Endothelial cell (in vitro differentiated cells): Measurements from ENCODE around the gene CALN1. TPM values are rescaled to one million over a fixed set of nuclear protein-coding genes. Genes with fewer than 3 reads are reported as not detected.

Experiments used
- DNase-seq: peaks from one replicate; pipeline ENCODE4 v3.0.0; 2021; ENCODE audit warnings: low spot score
- H3K27ac Mint-ChIP-seq: one replicate; pipeline ENCODE4 v1.8.0; 2021; ENCODE audit warnings: mixed read lengths, inconsistent platforms; ENCODE audit not compliant: unreplicated experiment
- H3K27me3 Mint-ChIP-seq: one replicate; pipeline ENCODE4 v1.8.0; 2021; ENCODE audit warnings: mild to moderate bottlenecking, moderate library complexity, mixed read lengths, inconsistent platforms; ENCODE audit not compliant: unreplicated experiment
- H3K36me3 Mint-ChIP-seq: one replicate; pipeline ENCODE4 v1.8.0; 2021; ENCODE audit warnings: mild to moderate bottlenecking, low read depth, mixed read lengths, inconsistent platforms; ENCODE audit not compliant: unreplicated experiment
- H3K4me1 Mint-ChIP-seq: one replicate; pipeline ENCODE4 v1.8.0; 2021; ENCODE audit warnings: mild to moderate bottlenecking, mixed read lengths, inconsistent platforms; ENCODE audit not compliant: unreplicated experiment
- H3K4me3 Mint-ChIP-seq: one replicate; pipeline ENCODE4 v1.8.0; 2021; ENCODE audit warnings: mild to moderate bottlenecking, mixed read lengths, inconsistent platforms; ENCODE audit not compliant: unreplicated experiment
- H3K9me3 Mint-ChIP-seq: one replicate; pipeline ENCODE4 v1.8.0; 2021; ENCODE audit warnings: mixed read lengths, inconsistent platforms; ENCODE audit not compliant: unreplicated experiment
- total RNA-seq: library from RNA; stranded (reverse); fragmentation: NEBNext Ultra II Directional; extraction: Animal tissue kit (Norgen Biotek cat#: 25700); gene quantifications from one replicate; pipeline ENCODE4 v1.2.1, GENCODE V29; 2021; ENCODE audit not compliant: unreplicated experiment
- TF ChIP-seq, protein P1 (sequence below): fragments of 200-600 bp; sonication (generic); IDR thresholded peaks from one replicate; pipeline ENCODE4 v1.5.0; 2021; ENCODE audit warnings: antibody characterized with exemption; ENCODE audit not compliant: unreplicated experiment

Gene CALN1
- total RNA-seq, 1 donor from 2014 or later, result 1.4 TPM

- H3K4me1 Mint-ChIP-seq, result no peaks in the 10 kb centered on the region
- H3K9me3 Mint-ChIP-seq, result no peaks in the 10 kb centered on the region
- H3K27me3 Mint-ChIP-seq, result peaks cover 4% of the 10 kb centered on the region
- DNase-seq, result no peak
- no peak overlapping the region for H3K4me3 Mint-ChIP-seq
- TF ChIP-seq, protein P1, sequence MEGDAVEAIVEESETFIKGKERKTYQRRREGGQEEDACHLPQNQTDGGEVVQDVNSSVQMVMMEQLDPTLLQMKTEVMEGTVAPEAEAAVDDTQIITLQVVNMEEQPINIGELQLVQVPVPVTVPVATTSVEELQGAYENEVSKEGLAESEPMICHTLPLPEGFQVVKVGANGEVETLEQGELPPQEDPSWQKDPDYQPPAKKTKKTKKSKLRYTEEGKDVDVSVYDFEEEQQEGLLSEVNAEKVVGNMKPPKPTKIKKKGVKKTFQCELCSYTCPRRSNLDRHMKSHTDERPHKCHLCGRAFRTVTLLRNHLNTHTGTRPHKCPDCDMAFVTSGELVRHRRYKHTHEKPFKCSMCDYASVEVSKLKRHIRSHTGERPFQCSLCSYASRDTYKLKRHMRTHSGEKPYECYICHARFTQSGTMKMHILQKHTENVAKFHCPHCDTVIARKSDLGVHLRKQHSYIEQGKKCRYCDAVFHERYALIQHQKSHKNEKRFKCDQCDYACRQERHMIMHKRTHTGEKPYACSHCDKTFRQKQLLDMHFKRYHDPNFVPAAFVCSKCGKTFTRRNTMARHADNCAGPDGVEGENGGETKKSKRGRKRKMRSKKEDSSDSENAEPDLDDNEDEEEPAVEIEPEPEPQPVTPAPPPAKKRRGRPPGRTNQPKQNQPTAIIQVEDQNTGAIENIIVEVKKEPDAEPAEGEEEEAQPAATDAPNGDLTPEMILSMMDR, result no peak
- no peak overlapping the region for H3K27ac Mint-ChIP-seq
- no peaks in the 10 kb centered on the region for H3K36me3 Mint-ChIP-seq
Observed at GRCh38 chr7:71982851-71983250, 429.3 kb downstream of the CALN1 start.

- Mint-ChIP-seq H3K27ac (no peak overlapping the region), H3K9me3 (peaks cover 6% of the 10 kb centered on the region), H3K4me1 (no peaks in the 10 kb centered on the region), H3K36me3 (no peaks in the 10 kb centered on the region), H3K27me3 (no peaks in the 10 kb centered on the region), H3K4me3 (no peak overlapping the region)
- TF ChIP-seq, protein P1, result no peak
- no peak for DNase-seq
Observed at GRCh38 chr7:71976645-71977044, 435.5 kb downstream of the CALN1 start.

DNA sequence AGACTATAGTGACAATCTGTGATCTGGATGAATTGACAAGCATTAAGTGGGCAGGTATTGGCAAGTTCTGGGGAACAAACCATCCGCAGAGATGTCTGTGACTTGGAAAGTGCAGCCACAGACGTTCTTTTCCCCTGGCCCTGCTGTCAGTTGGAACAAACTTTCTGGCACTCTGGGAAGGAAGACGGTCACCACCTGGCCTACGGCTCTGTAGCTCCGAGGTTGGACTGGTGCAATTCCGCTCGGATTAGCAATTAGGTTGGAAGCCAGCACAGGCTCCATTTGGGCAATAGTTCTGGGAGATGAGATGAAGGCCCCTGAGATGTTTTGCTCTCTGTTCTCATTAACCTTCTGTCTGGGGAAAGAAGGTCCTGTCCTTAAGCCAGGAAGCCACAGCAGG is 437.5 kb downstream of the CALN1 start:
- DNase-seq, result no peak
- Mint-ChIP-seq H3K36me3 (no peaks in the 10 kb centered on the region), H3K27ac (no peak overlapping the region), H3K9me3 (peaks cover 6% of the 10 kb centered on the region), H3K4me1 (no peaks in the 10 kb centered on the region), H3K4me3 (no peak overlapping the region), H3K27me3 (no peaks in the 10 kb centered on the region)
- TF ChIP-seq, protein P1, result no peak

- no peak overlapping the region for H3K27ac Mint-ChIP-seq
- TF ChIP-seq, protein P1, result no peak
- H3K27me3 Mint-ChIP-seq, result no peaks in the 10 kb centered on the region
- H3K36me3 Mint-ChIP-seq, result no peaks in the 10 kb centered on the region
- no peak overlapping the region for H3K4me3 Mint-ChIP-seq
- no peaks in the 10 kb centered on the region for H3K4me1 Mint-ChIP-seq
- H3K9me3 Mint-ChIP-seq, result peaks cover 6% of the 10 kb centered on the region
- no peak for DNase-seq
Observed at GRCh38 chr7:71972534-71972933, 439.6 kb downstream of the CALN1 start.

- Mint-ChIP-seq H3K27me3 (no peaks in the 10 kb centered on the region), H3K9me3 (peaks cover 3% of the 10 kb centered on the region), H3K4me1 (no peaks in the 10 kb centered on the region), H3K36me3 (no peaks in the 10 kb centered on the region), H3K4me3 (no peak overlapping the region), H3K27ac (no peak overlapping the region)
- TF ChIP-seq, protein P1, result no peak
- DNase-seq, result no peak
Observed at GRCh38 chr7:71970725-71971124, 441.4 kb downstream of the CALN1 start.
